Esophagus muscularis mucosa (tissue), 4 donors: ENCODE results near the gene MSANTD1. TPM values are rescaled to one million over a fixed set of nuclear protein-coding genes. Genes with fewer than 3 reads are reported as not detected.

Experiments used
- DNase-seq: peaks from one replicate; pipeline ENCODE4 v3.0.0-alpha.2; 2017; ENCODE audit errors: extremely low spot score
- H3K27ac ChIP-seq, 4 donors: fragments of 200-600 bp; sonication (generic); replicated peaks in 1 of 4; 1 replicate in 3 of 4; 2 replicates in 1 of 4; pipeline ENCODE4 v1.5.1; 2016 to 2019; ENCODE audit warnings: mild to moderate bottlenecking in 1 of 4
- H3K27me3 ChIP-seq, 4 donors: fragments of 200-600 bp; sonication (generic); one replicate each; pipeline versions ENCODE4 v1.5.1 to v1.6.0; 2016 to 2019
- H3K36me3 ChIP-seq, 4 donors: fragments of 200-600 bp; sonication (generic); one replicate each; pipeline ENCODE4 v1.5.1; 2016 to 2019
- H3K4me1 ChIP-seq, 4 donors: fragments of 200-600 bp; sonication (generic); one replicate each; pipeline ENCODE4 v1.5.1; 2016 to 2019
- H3K4me3 ChIP-seq, 4 donors: fragments of 200-600 bp; sonication (generic); 1 replicate in 2 of 4; 2 replicates in 2 of 4; pipeline ENCODE4 v1.5.1; 2016 to 2019; ENCODE audit warnings: mild to moderate bottlenecking in 4 of 4, moderate library complexity in 1 of 4
- H3K9me3 ChIP-seq, 4 donors: fragments of 200-600 bp; sonication (generic); 1 replicate in 3 of 4; 2 replicates in 1 of 4; pipeline ENCODE4 v1.5.1; 2016 to 2019
- CTCF ChIP-seq, 3 experiments: fragments of 200-600 bp in 2 of 3; fragments of 450-650 bp in 1 of 3; sonication (generic) in 2 of 3; IDR thresholded peaks; one replicate each; pipeline ENCODE4 v1.5.1; 2017 to 2019; ENCODE audit warnings: antibody characterized with exemption in 3 of 3, mild to moderate bottlenecking in 2 of 3, moderate library complexity in 1 of 3
- EP300 ChIP-seq: sonication (generic); formaldehyde crosslinking; IDR thresholded peaks from one replicate; pipeline ENCODE4 v1.6.1; 2017; ENCODE audit warnings: antibody characterized with exemption
- POLR2A ChIP-seq: fragments of 450-650 bp; IDR thresholded peaks from one replicate; pipeline ENCODE4 v1.6.1; 2017; ENCODE audit warnings: antibody characterized with exemption, moderate library complexity, mild to moderate bottlenecking, low read depth
- POLR2AphosphoS5 ChIP-seq, 2 donors: sonication (generic); formaldehyde crosslinking; IDR thresholded peaks; one replicate each; pipeline ENCODE4 v1.6.1; 2017; ENCODE audit warnings: antibody characterized with exemption in 2 of 2
- WGBS: methylation state at CpG from one replicate; pipeline ENCODE4 v1.1.5; 2018; 5-methylcytosine and 5-hydroxymethylcytosine counted together
- intact Hi-C: fragments of 100-400 bp; cut with DNase I; formaldehyde crosslinking; loops from one replicate; pipeline ENCODE4 v1.15.1; 2023
- total RNA-seq, 4 donors: library from RNA; depleted of rRNA; stranded (reverse); fragments of >200 nt; gene quantifications; one replicate each; pipeline versions ENCODE4 v1.1.0 to v1.2.1, GENCODE V29; 2016

The MSANTD1 gene
- total RNA-seq, 4 donors from 2014 or later: 0.06 to 0.83 (median 0.40) TPM

GRCh38 chr4:3210467-3210866 lies 38.5 kb upstream of the MSANTD1 start:
- H3K4me1 ChIP-seq: peaks cover 0 to 19% (median 6%) of the 10 kb centered on the region in 4 donors
- intact Hi-C loops: no loop called here
- 93% methylated on average over 6 of the region's 6 CpGs for WGBS
- H3K9me3 ChIP-seq: no peaks in the 10 kb centered on the region
- no peak overlapping the region for H3K4me3 ChIP-seq
- no peak for TF ChIP-seq POLR2A
- TF ChIP-seq CTCF (IDR thresholded peaks at IDR 0.05): no peak
- no peak for TF ChIP-seq POLR2AphosphoS5 (IDR thresholded peaks at IDR 0.05)
- TF ChIP-seq EP300: no peak
- H3K27ac ChIP-seq: no peak overlapping the region
- H3K27me3 ChIP-seq: no peaks in the 10 kb centered on the region
- no peak for DNase-seq
- peaks cover 39 to 87% (median 76%) of the 10 kb centered on the region in 4 donors for H3K36me3 ChIP-seq

DNA sequence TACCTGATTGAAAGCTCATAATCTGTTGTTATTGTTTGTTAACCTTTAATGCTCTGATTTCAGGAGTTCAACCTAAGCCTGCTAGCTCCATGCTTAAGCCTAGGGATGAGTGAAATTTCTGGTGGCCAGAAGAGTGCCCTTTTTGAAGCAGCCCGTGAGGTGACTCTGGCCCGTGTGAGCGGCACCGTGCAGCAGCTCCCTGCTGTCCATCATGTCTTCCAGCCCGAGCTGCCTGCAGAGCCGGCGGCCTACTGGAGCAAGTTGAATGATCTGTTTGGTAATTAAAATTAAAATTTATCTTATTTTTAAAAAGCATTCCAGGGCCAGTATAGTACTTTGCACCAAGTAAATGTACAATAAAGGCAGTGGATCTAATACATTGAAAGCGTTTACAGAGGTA lies 37.1 kb upstream of the MSANTD1 start:
- Histone ChIP-seq H3K4me3 (no peak overlapping the region), H3K36me3 (peaks cover 50 to 90% (median 79%) of the 10 kb centered on the region in 4 donors), H3K27ac (no peak overlapping the region), H3K9me3 (no peaks in the 10 kb centered on the region), H3K27me3 (no peaks in the 10 kb centered on the region), H3K4me1 (peaks cover 0 to 16% (median 6%) of the 10 kb centered on the region in 4 donors)
- intact Hi-C loops: no loop called here
- 95% methylated on average over 8 of the region's 8 CpGs for WGBS
- TF ChIP-seq POLR2A (no peak), EP300 (no peak), CTCF (IDR thresholded peaks at IDR 0.05) (no peak), POLR2AphosphoS5 (IDR thresholded peaks at IDR 0.05) (no peak)
- no peak for DNase-seq

- H3K9me3 ChIP-seq: no peaks in the 10 kb centered on the region
- no peak for TF ChIP-seq POLR2AphosphoS5 (IDR thresholded peaks at IDR 0.05)
- no peak for TF ChIP-seq EP300
- TF ChIP-seq CTCF (IDR thresholded peaks at IDR 0.05): no peak
- TF ChIP-seq POLR2A: no peak
- no peaks in the 10 kb centered on the region for H3K27me3 ChIP-seq
- H3K4me3 ChIP-seq: no peak overlapping the region
- no peak overlapping the region for H3K27ac ChIP-seq
- DNase-seq: no peak
- intact Hi-C loops: no loop called here
- WGBS: 96% methylated on average over 9 of the region's 12 CpGs
- H3K4me1 ChIP-seq: peaks cover 0 to 9% (median 4%) of the 10 kb centered on the region in 4 donors
- H3K36me3 ChIP-seq: peaks cover 56 to 90% (median 81%) of the 10 kb centered on the region in 4 donors
Measured at GRCh38 chr4:3212391-3213105, 36.4 kb upstream of the MSANTD1 start.

DNA sequence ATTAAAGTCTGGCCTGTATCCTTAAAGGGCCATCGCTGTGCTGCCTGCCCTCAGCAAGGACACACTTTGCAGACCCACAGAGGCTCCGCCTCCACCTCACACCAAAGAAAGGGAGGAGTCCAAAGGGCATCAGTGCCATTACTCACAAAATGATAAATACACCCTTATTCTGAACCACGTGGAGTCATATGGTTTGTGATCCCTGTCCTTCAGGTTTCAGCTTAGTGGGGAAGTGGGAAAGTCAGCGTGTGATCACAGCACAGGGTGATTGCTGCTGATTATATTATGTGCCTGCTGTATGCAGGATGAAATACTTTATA lies 35.9 kb upstream of the MSANTD1 start:
- Histone ChIP-seq H3K4me1 (peaks cover 0 to 4% (median 0%) of the 10 kb centered on the region in 4 donors), H3K36me3 (peaks cover 61 to 91% (median 83%) of the 10 kb centered on the region in 4 donors), H3K27ac (no peak overlapping the region), H3K9me3 (no peaks in the 10 kb centered on the region), H3K4me3 (no peak overlapping the region), H3K27me3 (no peaks in the 10 kb centered on the region)
- intact Hi-C loops: no loop called here
- 88% methylated on average over 4 of the region's 4 CpGs for WGBS
- DNase-seq: no peak
- no peak for TF ChIP-seq POLR2AphosphoS5 (IDR thresholded peaks at IDR 0.05)
- TF ChIP-seq POLR2A: no peak
- TF ChIP-seq CTCF (IDR thresholded peaks at IDR 0.05): no peak
- TF ChIP-seq EP300: no peak
